Skin epidermis (tissue), 12 donors: Measurements from ENCODE around the gene EDEM1.

Experiments
- H3K27ac ChIP-seq, 21 experiments: fragments of 200-600 bp; sonication (generic) in 11 of 21; one replicate each; pipeline ENCODE4 v1.5.0; 2020; ENCODE audit warnings: mild to moderate bottlenecking in 3 of 21, inconsistent platforms in 2 of 21, moderate library complexity in 2 of 21
- H3K4me3 ChIP-seq, 7 experiments: fragments of 200-600 bp; sonication (generic) in 2 of 7; one replicate each; pipeline ENCODE4 v1.5.0; 2020; ENCODE audit warnings: inconsistent platforms in 2 of 7, mild to moderate bottlenecking in 2 of 7, moderate library complexity in 1 of 7

Gene EDEM1

GRCh38 chr3:5195605-5196004 is 8.1 kb downstream of the EDEM1 start:
- peak overlapping the region in 20 of 21 experiments; percentile 55 to 99 (median 78) for H3K27ac ChIP-seq

GRCh38 chr3:5197022-5197421 is 9.5 kb downstream of the EDEM1 start:
- Histone ChIP-seq H3K27ac (peak overlapping the region in 19 of 21 experiments; percentile 66 to 99 (median 81)), H3K4me3 (no peak overlapping the region)

More at GRCh38 chr3:5195605-5196004, 8.1 kb downstream of the EDEM1 start:
- H3K4me3 ChIP-seq = no peak overlapping the region

- no peak overlapping the region for H3K4me3 ChIP-seq
- H3K27ac ChIP-seq = peak overlapping the region in 19 of 21 experiments; percentile 66 to 99 (median 81)
Observed at GRCh38 chr3:5197470-5198312, 10.2 kb downstream of the EDEM1 start.

- H3K4me3 ChIP-seq = no peak overlapping the region
- H3K27ac ChIP-seq = peak overlapping the region in 19 of 21 experiments; percentile 38 to 99 (median 81)
Observed at GRCh38 chr3:5198313-5198677, 10.8 kb downstream of the EDEM1 start.

GRCh38 chr3:5198986-5199731 is 11.7 kb downstream of the EDEM1 start:
- Histone ChIP-seq H3K27ac (peak overlapping the region in 17 of 21 experiments; percentile 13 to 99 (median 78)), H3K4me3 (no peak overlapping the region)

GRCh38 chr3:5201536-5201935 is 14.0 kb downstream of the EDEM1 start:
- H3K4me3 ChIP-seq = no peak overlapping the region
- peak overlapping the region in 1 of 21 experiments; percentile 10 for H3K27ac ChIP-seq

- peak overlapping the region in 2 of 21 experiments; percentile 9 to 10 for H3K27ac ChIP-seq
- no peak overlapping the region for H3K4me3 ChIP-seq
Observed at GRCh38 chr3:5202222-5202621, 14.7 kb downstream of the EDEM1 start.

- Histone ChIP-seq H3K4me3 (no peak overlapping the region), H3K27ac (peak overlapping the region in 5 of 21 experiments; percentile 10 to 45 (median 32))
Observed at GRCh38 chr3:5205165-5205941, 17.8 kb downstream of the EDEM1 start.

GRCh38 chr3:5210926-5211325 is 23.4 kb downstream of the EDEM1 start:
- H3K4me3 ChIP-seq = no peak overlapping the region
- no peak overlapping the region for H3K27ac ChIP-seq

- Histone ChIP-seq H3K27ac (no peak overlapping the region), H3K4me3 (no peak overlapping the region)
Observed at GRCh38 chr3:5212628-5213573, 25.4 kb downstream of the EDEM1 start.

- H3K4me3 ChIP-seq = no peak overlapping the region
- H3K27ac ChIP-seq = no peak overlapping the region
Observed at GRCh38 chr3:5213574-5213966, 26.1 kb downstream of the EDEM1 start.

- Histone ChIP-seq H3K27ac (no peak overlapping the region), H3K4me3 (no peak overlapping the region)
Observed at GRCh38 chr3:5214352-5214751, 26.8 kb downstream of the EDEM1 start.

GRCh38 chr3:5217824-5218595 is 30.5 kb downstream of the EDEM1 start:
- no peak overlapping the region for H3K4me3 ChIP-seq

GRCh38 chr3:5218815-5219214 is 31.3 kb downstream of the EDEM1 start:
- Histone ChIP-seq H3K27ac (no peak overlapping the region), H3K4me3 (no peak overlapping the region)

More at GRCh38 chr3:5217824-5218595, 30.5 kb downstream of the EDEM1 start:
- H3K27ac ChIP-seq = no peak overlapping the region

GRCh38 chr3:5219216-5219615 is 31.7 kb downstream of the EDEM1 start:
- H3K27ac ChIP-seq = no peak overlapping the region
- no peak overlapping the region for H3K4me3 ChIP-seq

- H3K4me3 ChIP-seq = no peak overlapping the region
- H3K27ac ChIP-seq = no peak overlapping the region
Observed at GRCh38 chr3:5220193-5220592, 32.7 kb downstream of the EDEM1 start.

- H3K27ac ChIP-seq = no peak overlapping the region
- no peak overlapping the region for H3K4me3 ChIP-seq
Observed at GRCh38 chr3:5220667-5221431, 33.3 kb downstream of the EDEM1 start.
